HepG2 (cell line): ENCODE results near the gene CTDSP2. TPM values are rescaled to one million over a fixed set of nuclear protein-coding genes. Genes with fewer than 3 reads are reported as not detected.

Experiments used
- AGO1 ChIP-seq: fragments of 200-400 bp; formaldehyde crosslinking; IDR thresholded peaks from 2 replicates; pipeline ENCODE4 v1.6.1; 2017; ENCODE audit warnings: mild to moderate bottlenecking, low read depth, low read length, moderate library complexity; ENCODE audit not compliant: poor library complexity, severe bottlenecking
- ARID3A ChIP-seq: IDR thresholded peaks from 2 replicates; pipeline ENCODE4 v1.6.1; 2012; ENCODE audit warnings: low read depth, low read length, improper control_type of control experiment
- ATF7-NPFF ChIP-seq: sonication (generic); formaldehyde crosslinking; IDR thresholded peaks from 2 replicates; pipeline ENCODE4 v1.8.1; 2023; ENCODE audit warnings: mild to moderate bottlenecking, low read depth, missing genetic modification reagents, moderate library complexity
- CENPBD1 ChIP-seq: sonication (generic); formaldehyde crosslinking; IDR thresholded peaks from 2 replicates; pipeline ENCODE4 v1.8.0; 2022; ENCODE audit warnings: missing genetic modification reagents, low read depth, mild to moderate bottlenecking, borderline replicate concordance
- CSRNP2 ChIP-seq: sonication (generic); formaldehyde crosslinking; conservative IDR thresholded peaks from 2 replicates; pipeline ENCODE4 v1.8.0; 2022; ENCODE audit warnings: low read depth, missing genetic modification reagents
- EEA1 ChIP-seq: sonication (generic); formaldehyde crosslinking; IDR thresholded peaks from 2 replicates; pipeline ENCODE4 v1.5.1; 2020; ENCODE audit warnings: mild to moderate bottlenecking, missing genetic modification reagents, borderline replicate concordance
- HDAC6 ChIP-seq: fragments of 200-600 bp; sonication (generic); IDR thresholded peaks from 2 replicates; pipeline ENCODE4 v1.7.0; 2017; ENCODE audit warnings: mild to moderate bottlenecking, antibody characterized with exemption, low read length, low read depth
- JUNB ChIP-seq: sonication (generic); formaldehyde crosslinking; IDR thresholded peaks from 2 replicates; pipeline ENCODE4 v1.8.0; 2022; ENCODE audit warnings: missing genetic modification reagents, mild to moderate bottlenecking, borderline replicate concordance
- MIXL1 ChIP-seq: IDR thresholded peaks from 2 replicates; pipeline ENCODE4 v1.6.1; 2016
- SIN3A ChIP-seq: IDR thresholded peaks from 2 replicates; pipeline ENCODE4 v1.6.1; 2011; ENCODE audit warnings: low read depth, mild to moderate bottlenecking, control low read depth, low read length, borderline replicate concordance
- SP2 ChIP-seq: sonication (generic); formaldehyde crosslinking; IDR thresholded peaks from 2 replicates; pipeline ENCODE4 v1.5.1; 2020; ENCODE audit warnings: mild to moderate bottlenecking, missing genetic modification reagents
- ZBTB3 ChIP-seq: sonication (generic); formaldehyde crosslinking; IDR thresholded peaks from 2 replicates; pipeline ENCODE4 v1.4.0; 2020; ENCODE audit warnings: low read depth, mild to moderate bottlenecking, moderate library complexity, missing genetic modification reagents, borderline replicate concordance
- ZBTB33 ChIP-seq: sonication (generic); formaldehyde crosslinking; IDR thresholded peaks from 2 replicates; pipeline ENCODE4 v1.4.0; 2020; ENCODE audit warnings: missing genetic modification reagents
- ZBTB39 ChIP-seq: sonication (generic); formaldehyde crosslinking; IDR thresholded peaks from 2 replicates; pipeline ENCODE4 v1.5.0; 2020; ENCODE audit warnings: missing genetic modification reagents
- ZNF256 ChIP-seq: sonication (generic); formaldehyde crosslinking; conservative IDR thresholded peaks from 2 replicates; pipeline ENCODE4 v1.4.0; 2020; ENCODE audit warnings: missing genetic modification reagents
- ZNF710 ChIP-seq: sonication (generic); formaldehyde crosslinking; IDR thresholded peaks from 2 replicates; pipeline ENCODE4 v1.5.0; 2020; ENCODE audit warnings: mild to moderate bottlenecking, missing genetic modification reagents, borderline replicate concordance
- ZSCAN31 ChIP-seq: sonication (generic); formaldehyde crosslinking; IDR thresholded peaks from 2 replicates; pipeline ENCODE4 v1.5.0; 2020; ENCODE audit warnings: low read depth, mild to moderate bottlenecking, missing genetic modification reagents
- polyA plus RNA-seq, 8 experiments: library from polyadenylated mRNA; depleted of rRNA in 3 of 8; stranded (reverse) in 7 of 8; unstranded in 1 of 8; fragments of >200 nt; fragmentation: Illumina TruSeq in 4 of 8; extraction: Trizol in 4 of 8; gene quantifications; 2 replicates each; pipeline versions ENCODE4 v1.2.1 to v1.2.3, GENCODE V29; 2011 to 2016; ENCODE audit warnings: low read depth in 4 of 8, missing spikeins in 1 of 8, mixed read lengths in 1 of 8; ENCODE audit not compliant: insufficient read depth in 1 of 8
- total RNA-seq, 5 experiments: library from RNA; depleted of rRNA; stranded (reverse); fragments of >200 nt; fragmentation: Illumina TruSeq; extraction: Trizol; gene quantifications; 2 replicates each; pipeline ENCODE4 v1.2.3, GENCODE V29; 2016; ENCODE audit warnings: low read depth in 1 of 5

Gene CTDSP2
- total and polyA plus RNA-seq, 2 of the 13 experiments (the other 11 are each of a cell fraction or from before 2014, with no cell fraction given): 38.1 to 82.5 TPM

- TF ChIP-seq CSRNP2 (0 out of 2 replicates have a peak, but pooled peaks have one; percentile 79), SIN3A (peak; percentile 85), SP2 (CRISPR knock-in tag) (no peak), ZBTB33 (CRISPR knock-in tag) (no peak; the same call in 1 of the 2 replicates), ATF7-NPFF (CRISPR knock-in tag) (peak; percentile 56; the same call in 1 of the 2 replicates), ZBTB39 (peak; percentile 68; the same call in 1 of the 2 replicates), EEA1 (CRISPR knock-in tag) (no peak), ZSCAN31 (peak; percentile 66; the same call in 1 of the 2 replicates), HDAC6 (no peak), ARID3A (no peak), ZNF256 (CRISPR knock-in tag) (no peak), JUNB (CRISPR knock-in tag) (no peak), ZBTB3 (CRISPR knock-in tag) (no peak), CENPBD1 (CRISPR knock-in tag) (no peak), MIXL1 (CRISPR knock-in tag) (0 out of 2 replicates have a peak, but pooled peaks have one; percentile 44), AGO1 (no peak), ZNF710 (CRISPR knock-in tag) (no peak; the same call in none of the 2 replicates)
These were observed 848 bp downstream of the CTDSP2 start (continued) for GRCh38 chr12:57845478-57846284.
